ENCODE measurements around the gene ZP4. TPM values are rescaled to one million over a fixed set of nuclear protein-coding genes. Genes with fewer than 3 reads are reported as not detected.

Gene ZP4
- total and polyA plus RNA-seq, 5 donors from 2014 or later, result not detected

GRCh38 chr1:237834461-237834860, 56.3 kb downstream of the ZP4 start:
- Histone ChIP-seq H3K27ac (ENCODE audit: insufficient read depth, low read length, poor library complexity, severe bottlenecking) (no peak overlapping the region), H3K27me3 (ENCODE audit: control insufficient read depth, insufficient read depth, low read length) (no peaks in the 10 kb centered on the region), H3K4me3 (ENCODE audit: low read depth, low read length) (no peak overlapping the region), H3K36me3 (ENCODE audit: control insufficient read depth, insufficient read depth, low read length) (no peaks in the 10 kb centered on the region), H3K9me3 (ENCODE audit: control insufficient read depth in 2 of 2, low read length in 2 of 2) (no peaks in the 10 kb centered on the region), H3K4me1 (ENCODE audit: control insufficient read depth, insufficient read depth, low read length, poor library complexity, severe bottlenecking) (no peaks in the 10 kb centered on the region)
- Mint-ChIP-seq H3K9me3 (peaks cover 0 to 6% (median 0%) of the 10 kb centered on the region in 7 donors), H3K4me3 (no peak overlapping the region), H3K36me3 (no peaks in the 10 kb centered on the region), H3K27ac (no peak overlapping the region), H3K4me1 (no peaks in the 10 kb centered on the region), H3K27me3 (no peaks in the 10 kb centered on the region)
- no peak for ATAC-seq (ENCODE audit: low read depth in 2 of 2)
- DNase-seq, result no peak

DNA sequence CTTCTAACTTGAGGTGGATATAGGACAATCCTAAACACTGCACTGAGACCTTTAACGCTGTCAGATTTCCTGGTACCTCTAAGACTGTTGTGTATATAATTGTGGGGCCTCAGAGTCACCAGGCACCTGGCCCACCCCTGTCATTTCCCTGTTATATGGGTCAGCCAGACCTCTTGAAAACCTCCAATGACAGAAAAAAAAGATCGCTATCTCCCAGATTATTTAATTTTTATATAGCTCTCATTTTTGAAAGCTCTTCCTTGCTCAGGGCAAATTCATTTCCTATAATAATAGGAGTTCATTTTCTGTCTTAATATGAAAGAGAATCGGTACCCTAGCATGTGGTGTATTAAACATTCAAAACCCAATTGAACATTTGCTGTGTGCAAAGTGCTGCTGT, 56.7 kb downstream of the ZP4 start:
- peaks cover 0 to 5% (median 0%) of the 10 kb centered on the region in 7 donors for H3K9me3 Mint-ChIP-seq
- Histone ChIP-seq H3K4me1 (ENCODE audit: control insufficient read depth, insufficient read depth, low read length, poor library complexity, severe bottlenecking) (no peaks in the 10 kb centered on the region), H3K27ac (ENCODE audit: insufficient read depth, low read length, poor library complexity, severe bottlenecking) (no peak overlapping the region), H3K27me3 (ENCODE audit: control insufficient read depth, insufficient read depth, low read length) (no peaks in the 10 kb centered on the region), H3K9me3 (ENCODE audit: control insufficient read depth in 2 of 2, low read length in 2 of 2) (no peaks in the 10 kb centered on the region), H3K4me3 (ENCODE audit: low read depth, low read length) (no peak overlapping the region), H3K36me3 (ENCODE audit: control insufficient read depth, insufficient read depth, low read length) (no peaks in the 10 kb centered on the region)
- H3K27ac Mint-ChIP-seq, result no peak overlapping the region
- no peaks in the 10 kb centered on the region for H3K4me1 Mint-ChIP-seq
- H3K4me3 Mint-ChIP-seq, result no peak overlapping the region
- no peaks in the 10 kb centered on the region for H3K27me3 Mint-ChIP-seq
- ATAC-seq (ENCODE audit: low read depth in 2 of 2) (no peak), DNase-seq (no peak)
- H3K36me3 Mint-ChIP-seq, result no peaks in the 10 kb centered on the region

GRCh38 chr1:237832858-237833257, 57.9 kb downstream of the ZP4 start:
- DNase-seq, result no peak
- H3K4me3 ChIP-seq (ENCODE audit: low read depth, low read length), result no peak overlapping the region
- peaks cover 0 to 5% (median 0%) of the 10 kb centered on the region in 7 donors for H3K9me3 Mint-ChIP-seq
- H3K36me3 ChIP-seq (ENCODE audit: control insufficient read depth, insufficient read depth, low read length), result no peaks in the 10 kb centered on the region
- H3K27ac ChIP-seq (ENCODE audit: insufficient read depth, low read length, poor library complexity, severe bottlenecking), result no peak overlapping the region
- no peaks in the 10 kb centered on the region for H3K27me3 Mint-ChIP-seq
- no peaks in the 10 kb centered on the region for H3K4me1 Mint-ChIP-seq
- no peaks in the 10 kb centered on the region for H3K27me3 ChIP-seq (ENCODE audit: control insufficient read depth, insufficient read depth, low read length)
- H3K9me3 ChIP-seq (ENCODE audit: control insufficient read depth in 2 of 2, low read length in 2 of 2), result no peaks in the 10 kb centered on the region
- H3K27ac Mint-ChIP-seq, result no peak overlapping the region
- no peaks in the 10 kb centered on the region for H3K4me1 ChIP-seq (ENCODE audit: control insufficient read depth, insufficient read depth, low read length, poor library complexity, severe bottlenecking)
- no peaks in the 10 kb centered on the region for H3K36me3 Mint-ChIP-seq
- ATAC-seq (ENCODE audit: low read depth in 2 of 2), result no peak
- no peak overlapping the region for H3K4me3 Mint-ChIP-seq

All from CD4-positive, CD25-positive, alpha-beta regulatory T cell (primary cell).